Ovary (tissue), 3 donors: Measurements from ENCODE around the gene WDR83.

ENCODE experiments used
- EP300 ChIP-seq: sonication (generic); formaldehyde crosslinking; IDR thresholded peaks from one replicate; pipeline ENCODE4 v1.6.1; 2017; ENCODE audit warnings: antibody characterized with exemption
- POLR2A ChIP-seq: fragments of 450-650 bp; IDR thresholded peaks from one replicate; pipeline ENCODE4 v1.6.1; 2017; ENCODE audit warnings: antibody characterized with exemption, mild to moderate bottlenecking, moderate library complexity
- TF ChIP-seq, protein P1 (sequence below), 3 donors: fragments of 450-650 bp in 2 of 3; fragments of 200-600 bp in 1 of 3; IDR thresholded peaks; one replicate each; pipeline versions ENCODE4 v1.5.1 to v1.8.0; 2016 to 2022; ENCODE audit warnings: antibody characterized with exemption in 3 of 3, mild to moderate bottlenecking in 1 of 3
- donor health status: DM: no; HTN: no; CAD: no.

DNA sequence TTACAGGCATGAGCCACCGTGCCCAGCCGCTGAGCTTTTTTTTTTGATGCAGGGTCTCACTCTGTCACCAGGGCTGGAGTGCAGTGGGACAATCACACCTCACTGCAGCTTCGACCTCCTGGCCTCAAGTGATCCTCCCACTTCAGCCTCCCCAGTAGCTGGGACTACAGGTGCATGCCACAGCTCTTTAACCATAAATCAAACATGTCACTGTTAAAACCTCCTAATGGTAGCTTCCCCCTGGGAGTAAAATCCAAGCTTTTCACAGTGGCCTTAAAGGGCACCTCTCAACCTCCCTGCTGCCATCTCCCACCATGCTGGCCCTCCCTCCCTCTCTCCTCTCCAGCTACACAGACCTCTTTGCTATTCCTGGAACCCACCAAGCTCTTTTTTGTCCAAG, 19.2 kb downstream of the WDR83 start:
- TF ChIP-seq, protein P1, sequence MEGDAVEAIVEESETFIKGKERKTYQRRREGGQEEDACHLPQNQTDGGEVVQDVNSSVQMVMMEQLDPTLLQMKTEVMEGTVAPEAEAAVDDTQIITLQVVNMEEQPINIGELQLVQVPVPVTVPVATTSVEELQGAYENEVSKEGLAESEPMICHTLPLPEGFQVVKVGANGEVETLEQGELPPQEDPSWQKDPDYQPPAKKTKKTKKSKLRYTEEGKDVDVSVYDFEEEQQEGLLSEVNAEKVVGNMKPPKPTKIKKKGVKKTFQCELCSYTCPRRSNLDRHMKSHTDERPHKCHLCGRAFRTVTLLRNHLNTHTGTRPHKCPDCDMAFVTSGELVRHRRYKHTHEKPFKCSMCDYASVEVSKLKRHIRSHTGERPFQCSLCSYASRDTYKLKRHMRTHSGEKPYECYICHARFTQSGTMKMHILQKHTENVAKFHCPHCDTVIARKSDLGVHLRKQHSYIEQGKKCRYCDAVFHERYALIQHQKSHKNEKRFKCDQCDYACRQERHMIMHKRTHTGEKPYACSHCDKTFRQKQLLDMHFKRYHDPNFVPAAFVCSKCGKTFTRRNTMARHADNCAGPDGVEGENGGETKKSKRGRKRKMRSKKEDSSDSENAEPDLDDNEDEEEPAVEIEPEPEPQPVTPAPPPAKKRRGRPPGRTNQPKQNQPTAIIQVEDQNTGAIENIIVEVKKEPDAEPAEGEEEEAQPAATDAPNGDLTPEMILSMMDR (IDR thresholded peaks at IDR 0.05) = no peak
- TF ChIP-seq POLR2A (no peak), EP300 (no peak)
